Psoas muscle (tissue), 8 donors: ENCODE data around the gene PSMG1. TPM values are rescaled to one million over a fixed set of nuclear protein-coding genes. Genes with fewer than 3 reads are reported as not detected.

Experiments
- ATAC-seq, 4 donors: fragments of 200-7000 bp; cut with Tn5 transposase; one replicate each; pipeline ENCODE4 v1.9.1; 2020; ENCODE audit warnings: moderate library complexity in 3 of 4, mild to moderate bottlenecking in 2 of 4
- DNase-seq, 2 donors: peaks; one replicate each; pipeline ENCODE4 v3.0.0-alpha.2; 2020
- H3K27ac ChIP-seq: fragments of 200-600 bp; one replicate; pipeline ENCODE4 v1.8.0; 2022
- H3K27me3 ChIP-seq, 3 donors: fragments of 200-600 bp in 1 of 3; one replicate each; pipeline versions ENCODE4 v1.6.1 to v1.8.0; 2013 to 2022; ENCODE audit warnings: low read length in 2 of 3, mild to moderate bottlenecking in 2 of 3, moderate library complexity in 1 of 3; ENCODE audit not compliant: insufficient read depth in 3 of 3
- H3K36me3 ChIP-seq, 2 donors: fragments of 200-600 bp in 1 of 2; one replicate each; pipeline versions ENCODE4 v1.6.1 to v1.8.0; 2013 to 2022; ENCODE audit warnings: low read depth in 1 of 2, mild to moderate bottlenecking in 1 of 2, moderate library complexity in 1 of 2; ENCODE audit not compliant: insufficient read depth in 1 of 2
- H3K4me1 ChIP-seq: fragments of 200-600 bp; one replicate; pipeline ENCODE4 v1.8.0; 2022
- H3K4me3 ChIP-seq: fragments of 200-600 bp; one replicate; pipeline ENCODE4 v1.8.0; 2022; ENCODE audit warnings: mild to moderate bottlenecking
- H3K9me3 ChIP-seq: fragments of 200-600 bp; one replicate; pipeline ENCODE4 v1.8.0; 2022
- WGBS, 3 donors: extraction: QIAGEN DNeasy Blood & Tissue Kit; methylation state at CpG; one replicate each; pipeline versions ENCODE4 v1.1.6 to v1.1.7; 2013; 5-methylcytosine and 5-hydroxymethylcytosine counted together
- intact Hi-C, 2 donors: fragments of 100-400 bp; cut with DNase I; formaldehyde crosslinking; loops; one replicate each; pipeline versions ENCODE4 v1.11.0 to v1.14.2; 2022
- long read RNA-seq, 2 donors: library from polyadenylated mRNA; unstranded; transcript quantifications; one replicate each; pipeline ENCODE4 v2.0.0, GENCODE V29; 2021
- polyA plus RNA-seq, 3 donors: library from polyadenylated mRNA; stranded (reverse); fragments of 200-250 nt; gene quantifications; one replicate each; pipeline ENCODE4 v1.2.3, GENCODE V29; 2013
- total RNA-seq, 4 donors: library from RNA; stranded (reverse); fragmentation: NEBNext Ultra II Directional in 2 of 4; extraction: Animal tissue kit (Norgen Biotek cat#: 25700) in 2 of 4; gene quantifications; one replicate each; pipeline versions ENCODE4 v1.2.1 to v1.2.4, GENCODE V29; 2021 to 2023
- TF ChIP-seq, protein P1 (sequence below): fragments of 200-600 bp; IDR thresholded peaks from one replicate; pipeline ENCODE4 v1.8.0; 2022; ENCODE audit warnings: antibody characterized with exemption
- donor health status: healthy with polysubstance abuse.
- donor health status: DM: no; HTN: no; CAD: no; lungs with moderate emphysema.
- donor health status: Bipolar disorder and iron deficiency.
- donor health status: healthy.
- donor health status: DM: yes; HTN: yes; CAD: no.
- donor health status: DM: no; HTN: no; CAD: no.
- donor health status: DM: no; HTN: no; CAD: no.
- donor health status: DM: yes; HTN: yes; CAD: no.

Gene PSMG1, protein sequence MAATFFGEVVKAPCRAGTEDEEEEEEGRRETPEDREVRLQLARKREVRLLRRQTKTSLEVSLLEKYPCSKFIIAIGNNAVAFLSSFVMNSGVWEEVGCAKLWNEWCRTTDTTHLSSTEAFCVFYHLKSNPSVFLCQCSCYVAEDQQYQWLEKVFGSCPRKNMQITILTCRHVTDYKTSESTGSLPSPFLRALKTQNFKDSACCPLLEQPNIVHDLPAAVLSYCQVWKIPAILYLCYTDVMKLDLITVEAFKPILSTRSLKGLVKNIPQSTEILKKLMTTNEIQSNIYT
- total RNA-seq (10 to 100 TPM; 20.5 to 50.3 (median 38.3) TPM), polyA plus RNA-seq (10 to 100 TPM; 44.0 to 52.1 (median 45.0) TPM)
- long read RNA-seq, donor 1, transcript PSMG1-201 (7 exons, 2,154 nt): major isoform, 14 of 18 reads
- long read RNA-seq, donor 1, partial matches to known transcripts: 0 of 18 reads
- long read RNA-seq, donor 1, other reads (novel, unspliced or antisense): 3 of 18 reads
- long read RNA-seq, donor 2, transcript PSMG1-201 (7 exons, 2,154 nt): major isoform, 18 of 33 reads
- long read RNA-seq, donor 2, partial matches to known transcripts: 0 of 33 reads
- long read RNA-seq, donor 2, other reads (novel, unspliced or antisense): 9 of 33 reads

GRCh38 chr21:39183272-39184049 is at the start of gene PSMG1:
TSS of gene PSMG1 (minus strand) at chr21:39183451. CDS start at chr21:39183385, 66 bp downstream.
- TF ChIP-seq, protein P1, sequence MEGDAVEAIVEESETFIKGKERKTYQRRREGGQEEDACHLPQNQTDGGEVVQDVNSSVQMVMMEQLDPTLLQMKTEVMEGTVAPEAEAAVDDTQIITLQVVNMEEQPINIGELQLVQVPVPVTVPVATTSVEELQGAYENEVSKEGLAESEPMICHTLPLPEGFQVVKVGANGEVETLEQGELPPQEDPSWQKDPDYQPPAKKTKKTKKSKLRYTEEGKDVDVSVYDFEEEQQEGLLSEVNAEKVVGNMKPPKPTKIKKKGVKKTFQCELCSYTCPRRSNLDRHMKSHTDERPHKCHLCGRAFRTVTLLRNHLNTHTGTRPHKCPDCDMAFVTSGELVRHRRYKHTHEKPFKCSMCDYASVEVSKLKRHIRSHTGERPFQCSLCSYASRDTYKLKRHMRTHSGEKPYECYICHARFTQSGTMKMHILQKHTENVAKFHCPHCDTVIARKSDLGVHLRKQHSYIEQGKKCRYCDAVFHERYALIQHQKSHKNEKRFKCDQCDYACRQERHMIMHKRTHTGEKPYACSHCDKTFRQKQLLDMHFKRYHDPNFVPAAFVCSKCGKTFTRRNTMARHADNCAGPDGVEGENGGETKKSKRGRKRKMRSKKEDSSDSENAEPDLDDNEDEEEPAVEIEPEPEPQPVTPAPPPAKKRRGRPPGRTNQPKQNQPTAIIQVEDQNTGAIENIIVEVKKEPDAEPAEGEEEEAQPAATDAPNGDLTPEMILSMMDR: no peak
- WGBS, 3 donors: 0 to 1% (median 1%) methylated on average over 64 to 75 of the region's 76 CpGs
- H3K27ac ChIP-seq: peak within 1 kb of the TSS; percentile 92
- H3K27me3 ChIP-seq: no peaks in the 10 kb centered on the region
- H3K4me3 ChIP-seq: peak within 1 kb of the TSS; percentile 77
- ATAC-seq (peak; percentile 96 to 97 (median 96)), DNase-seq (peak; percentile 96 to 97)
- H3K9me3 ChIP-seq: no peaks in the 10 kb centered on the region
- intact Hi-C loops: loop anchor here in 1 of 2 donors (10.0 kb wide), 1 partner anchor 201 kb away; a partner anchor contains a TSS
- peaks cover 0 to 24% of the 10 kb centered on the region in 2 donors for H3K36me3 ChIP-seq
- peaks cover 24% of the 10 kb centered on the region for H3K4me1 ChIP-seq

GRCh38 chr21:39232861-39233291 is 49.6 kb upstream of the PSMG1 start:
- TF ChIP-seq, protein P1: no peak
- WGBS, 3 donors: 70 to 83% (median 77%) methylated on average over 3 of the region's 3 CpGs
- Histone ChIP-seq H3K27me3 (no peaks in the 10 kb centered on the region), H3K9me3 (no peaks in the 10 kb centered on the region), H3K36me3 (peaks cover 0 to 97% of the 10 kb centered on the region in 2 donors), H3K27ac (no peak overlapping the region), H3K4me3 (no peak overlapping the region), H3K4me1 (no peaks in the 10 kb centered on the region)
- intact Hi-C loops: no loop called here
- ATAC-seq (peak in 2 of 4 donors; percentile 62 to 78), DNase-seq (no peak)

DNA sequence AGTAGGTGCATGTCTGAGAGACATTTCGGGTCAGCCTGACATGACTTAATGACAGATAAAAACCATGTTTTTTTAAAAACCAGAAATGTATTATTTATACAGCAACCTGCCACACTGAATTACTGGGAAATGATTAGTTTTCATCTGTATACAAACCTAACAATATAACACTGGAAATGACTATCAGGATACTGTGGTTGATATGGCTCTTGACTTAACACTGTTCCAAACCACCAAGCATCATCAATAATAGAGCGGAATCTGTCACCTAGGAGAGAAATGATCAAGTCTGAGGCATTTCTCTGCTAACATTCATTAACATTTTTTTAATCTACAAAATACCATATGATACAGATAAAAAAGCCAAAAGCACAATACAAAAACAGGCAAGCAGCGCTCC is 41.7 kb upstream of the PSMG1 start:
- 98 to 99% (median 99%) methylated on average over 3 of the region's 3 CpGs for WGBS, 3 donors
- no peaks in the 10 kb centered on the region for H3K9me3 ChIP-seq
- DNase-seq: no peak
- H3K4me3 ChIP-seq: no peak overlapping the region
- no peaks in the 10 kb centered on the region for H3K4me1 ChIP-seq
- intact Hi-C loops: no loop called here
- no peak overlapping the region for H3K27ac ChIP-seq
- no peak for ATAC-seq
- TF ChIP-seq, protein P1: no peak
- peaks cover 0 to 95% of the 10 kb centered on the region in 2 donors for H3K36me3 ChIP-seq
- H3K27me3 ChIP-seq: no peaks in the 10 kb centered on the region

- H3K4me1 ChIP-seq: no peaks in the 10 kb centered on the region
- H3K36me3 ChIP-seq: peaks cover 3 to 96% of the 10 kb centered on the region in 2 donors
- no peaks in the 10 kb centered on the region for H3K9me3 ChIP-seq
- 78 to 87% (median 83%) methylated on average over 3 of the region's 3 CpGs for WGBS, 3 donors
- H3K27ac ChIP-seq: no peak overlapping the region
- TF ChIP-seq, protein P1: no peak
- H3K4me3 ChIP-seq: no peak overlapping the region
- intact Hi-C loops: no loop called here
- no peaks in the 10 kb centered on the region for H3K27me3 ChIP-seq
- no peak for DNase-seq
- peak in 1 of 4 donors; percentile 36 for ATAC-seq
Observed at GRCh38 chr21:39221997-39222486, 38.8 kb upstream of the PSMG1 start.
